T-helper 17 cell (primary cell): ENCODE results near the gene ZNF106. TPM values are rescaled to one million over a fixed set of nuclear protein-coding genes. Genes with fewer than 3 reads are reported as not detected.

Source experiments
- ATAC-seq: fragments of 150-1000 bp; cut with Tn5 transposase; 2 replicates; pipeline ENCODE4 v1.10.0; 2021; ENCODE audit warnings: mild to moderate bottlenecking, moderate library complexity
- DNase-seq, 3 donors: peaks; one replicate each; pipeline versions ENCODE4 v3.0.0 to v3.0.0-alpha.2; 2020 to 2021
- H3K9me3 ChIP-seq: one replicate; pipeline ENCODE4 v1.7.0; 2013; ENCODE audit warnings: low read length, mild to moderate bottlenecking; ENCODE audit not compliant: control insufficient read depth, poor library complexity, severe bottlenecking
- H3K27ac Mint-ChIP-seq: one replicate; pipeline ENCODE4 v1.8.0; 2022; ENCODE audit warnings: mild to moderate bottlenecking, moderate library complexity, mixed read lengths
- H3K27me3 Mint-ChIP-seq: one replicate; pipeline ENCODE4 v1.8.0; 2022; ENCODE audit warnings: mixed read lengths
- H3K36me3 Mint-ChIP-seq: one replicate; pipeline ENCODE4 v1.8.0; 2022; ENCODE audit warnings: low read depth, mixed read lengths
- H3K4me1 Mint-ChIP-seq: one replicate; pipeline ENCODE4 v1.8.0; 2022; ENCODE audit warnings: mild to moderate bottlenecking, mixed read lengths
- H3K4me3 Mint-ChIP-seq: one replicate; pipeline ENCODE4 v1.8.0; 2022; ENCODE audit warnings: mild to moderate bottlenecking, moderate library complexity, mixed read lengths
- total RNA-seq, 4 donors: library from RNA in 2 of 4; stranded (reverse) in 2 of 4; gene quantifications; one replicate each; pipeline ENCODE4 v1.2.3 and lab custom pipeline; 2022 to 2026

Gene ZNF106
- total RNA-seq, 2 donors from 2014 or later: 29.7 to 39.8 TPM

DNA sequence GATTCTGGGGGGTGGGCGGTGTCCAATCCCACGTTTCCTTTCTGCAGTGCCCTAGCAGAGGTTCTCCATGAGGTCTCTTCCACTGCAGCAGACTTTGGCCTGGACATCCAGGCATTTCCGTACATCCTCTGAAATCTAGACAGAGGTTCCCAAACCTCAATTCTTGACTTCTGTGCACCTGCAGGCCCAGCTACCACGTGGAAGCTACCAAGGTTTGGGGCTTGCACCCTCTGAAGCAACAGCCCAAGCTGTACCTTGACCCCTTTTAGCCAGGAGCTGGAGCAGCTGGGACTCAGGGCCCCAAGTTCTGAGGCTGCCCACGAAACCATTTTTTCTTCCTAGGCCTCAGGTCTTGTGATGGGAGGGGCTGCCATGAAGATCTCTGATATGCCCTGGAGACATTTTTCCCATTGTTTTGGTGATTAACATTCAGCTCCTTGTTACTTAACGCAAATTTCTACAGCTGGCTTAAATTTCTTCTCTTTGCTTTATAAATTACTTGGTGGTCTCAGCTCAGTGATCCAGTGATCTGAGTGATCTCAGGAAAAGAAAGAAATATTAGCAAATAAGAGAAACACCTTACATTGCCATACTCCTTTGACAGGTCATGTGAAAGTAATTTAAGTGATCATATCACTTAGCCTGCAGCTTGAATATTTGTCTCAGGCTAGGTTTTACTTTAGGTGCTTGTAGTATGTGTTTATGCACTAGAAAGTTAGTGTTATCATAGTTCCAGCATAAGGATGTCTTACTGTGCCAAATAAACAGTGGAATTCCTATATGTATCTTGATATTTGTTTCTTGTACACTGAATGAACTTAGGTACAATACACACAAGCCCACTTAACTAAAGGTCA is 7.5 kb upstream of the ZNF106 start:
- no peaks in the 10 kb centered on the region for H3K9me3 ChIP-seq
- H3K36me3 Mint-ChIP-seq: peaks cover 4% of the 10 kb centered on the region
- ATAC-seq (no peak), DNase-seq (no peak)
- peak overlapping the region; percentile 47 for H3K4me3 Mint-ChIP-seq
- peak overlapping the region; percentile 24 for H3K27ac Mint-ChIP-seq
- H3K27me3 Mint-ChIP-seq: no peaks in the 10 kb centered on the region
- H3K4me1 Mint-ChIP-seq: peaks cover 45% of the 10 kb centered on the region

DNA sequence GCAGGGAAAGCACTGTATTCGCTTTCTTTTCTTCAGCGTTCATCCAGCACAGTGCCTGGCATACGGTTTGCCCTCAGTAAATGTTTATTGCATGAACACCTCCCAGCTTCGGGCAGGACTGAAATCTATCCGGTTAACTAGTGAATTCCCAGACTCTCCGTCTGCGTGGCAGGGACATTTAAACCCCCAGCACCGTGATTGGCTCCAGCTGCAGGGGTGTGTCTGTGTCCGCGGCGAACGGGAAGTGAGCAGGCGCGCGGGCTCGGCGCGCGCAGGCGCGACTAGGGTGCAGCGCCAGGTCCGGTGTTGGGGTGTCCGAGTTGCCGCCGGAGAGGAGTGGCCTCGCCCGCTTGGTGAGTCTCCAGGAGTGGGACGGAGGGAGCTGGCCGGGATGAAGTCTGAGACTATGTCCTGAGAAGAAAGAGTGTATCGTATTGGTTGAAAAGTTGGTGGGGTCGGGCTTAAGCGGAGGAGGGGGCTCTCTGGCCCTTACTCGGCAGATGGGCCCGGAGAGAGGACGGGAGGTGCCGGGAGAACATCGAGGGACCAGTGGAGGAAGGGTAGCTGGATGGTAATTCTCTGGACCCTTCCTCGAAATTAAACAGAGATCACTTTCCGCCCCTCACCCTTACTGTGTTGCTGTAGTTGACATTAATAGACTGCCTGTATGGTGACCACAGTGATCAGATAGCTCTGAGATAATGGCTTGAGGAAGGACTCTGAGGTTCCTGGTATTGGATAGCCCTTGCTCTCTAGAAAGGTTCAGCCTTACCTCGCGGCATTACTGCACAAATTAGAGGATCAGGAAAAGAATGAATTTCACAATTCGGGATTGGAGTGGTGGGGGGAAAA is 4.6 kb upstream of the ZNF106 start, which contains the start of gene SNAP23:
SNAP23 (plus strand) TSS at position 274 of the 852 bp plus-strand sequence. CDS start 16,213 bp downstream, outside the sequence.
- ATAC-seq (peak; percentile 93), DNase-seq (peak; percentile 66 to 75 (median 75))
- H3K4me3 Mint-ChIP-seq: peak within 1 kb of the TSS; percentile 100
- H3K4me1 Mint-ChIP-seq: peaks cover 50% of the 10 kb centered on the region
- no peaks in the 10 kb centered on the region for H3K9me3 ChIP-seq
- peak within 1 kb of the TSS; percentile 97 for H3K27ac Mint-ChIP-seq
- H3K27me3 Mint-ChIP-seq: no peaks in the 10 kb centered on the region
- peaks cover 8% of the 10 kb centered on the region for H3K36me3 Mint-ChIP-seq

DNA sequence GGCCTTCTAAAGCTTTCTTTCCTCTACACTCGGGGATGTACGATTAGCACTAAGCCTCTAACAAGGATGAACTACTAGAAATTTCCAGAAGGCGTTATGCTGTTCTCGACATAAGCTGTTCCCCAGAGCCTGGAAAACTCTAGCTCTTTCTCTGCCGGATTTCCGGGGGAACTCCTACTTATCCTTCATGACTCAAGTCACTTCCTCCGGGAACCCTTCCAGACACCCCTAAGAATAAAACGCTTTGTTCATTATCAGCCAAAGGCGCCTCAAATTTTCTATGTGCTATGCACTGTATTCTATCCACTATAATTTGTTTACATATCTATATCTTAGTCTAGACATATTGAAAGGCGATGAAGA is 4.0 kb upstream of the ZNF106 start:
- no peak for DNase-seq
- H3K27ac Mint-ChIP-seq: peak overlapping the region; percentile 97

DNA sequence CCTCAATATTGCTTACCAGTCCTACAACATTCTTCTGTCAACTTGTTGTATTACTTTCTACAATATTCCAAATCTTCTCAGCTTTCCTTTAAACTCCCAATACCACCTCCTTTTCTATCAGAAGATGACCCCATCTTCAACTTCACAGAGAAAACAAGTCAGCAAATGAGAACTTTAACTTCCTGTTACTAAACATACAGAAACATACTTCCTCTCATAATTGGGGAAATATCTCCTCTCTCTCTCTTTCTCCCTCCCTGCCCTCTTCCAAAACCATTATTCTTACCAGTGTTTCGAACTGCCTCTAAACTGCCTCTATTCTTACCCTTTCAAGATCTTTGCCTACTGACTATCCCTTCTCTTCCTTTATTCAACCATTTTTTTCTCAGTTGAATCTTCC is 2.7 kb upstream of the ZNF106 start:
- ATAC-seq (no peak), DNase-seq (no peak)
- H3K9me3 ChIP-seq: no peaks in the 10 kb centered on the region
- Mint-ChIP-seq H3K4me3 (peak overlapping the region; percentile 80), H3K36me3 (peaks cover 8% of the 10 kb centered on the region), H3K27ac (peak overlapping the region; percentile 97), H3K27me3 (no peaks in the 10 kb centered on the region), H3K4me1 (peaks cover 50% of the 10 kb centered on the region)

More for the DNA sequence above, 4.0 kb upstream of the ZNF106 start:
- Mint-ChIP-seq H3K4me3 (peak overlapping the region; percentile 100), H3K4me1 (peaks cover 51% of the 10 kb centered on the region), H3K27me3 (no peaks in the 10 kb centered on the region), H3K36me3 (peaks cover 8% of the 10 kb centered on the region)
- H3K9me3 ChIP-seq: no peaks in the 10 kb centered on the region
- ATAC-seq: no peak

DNA sequence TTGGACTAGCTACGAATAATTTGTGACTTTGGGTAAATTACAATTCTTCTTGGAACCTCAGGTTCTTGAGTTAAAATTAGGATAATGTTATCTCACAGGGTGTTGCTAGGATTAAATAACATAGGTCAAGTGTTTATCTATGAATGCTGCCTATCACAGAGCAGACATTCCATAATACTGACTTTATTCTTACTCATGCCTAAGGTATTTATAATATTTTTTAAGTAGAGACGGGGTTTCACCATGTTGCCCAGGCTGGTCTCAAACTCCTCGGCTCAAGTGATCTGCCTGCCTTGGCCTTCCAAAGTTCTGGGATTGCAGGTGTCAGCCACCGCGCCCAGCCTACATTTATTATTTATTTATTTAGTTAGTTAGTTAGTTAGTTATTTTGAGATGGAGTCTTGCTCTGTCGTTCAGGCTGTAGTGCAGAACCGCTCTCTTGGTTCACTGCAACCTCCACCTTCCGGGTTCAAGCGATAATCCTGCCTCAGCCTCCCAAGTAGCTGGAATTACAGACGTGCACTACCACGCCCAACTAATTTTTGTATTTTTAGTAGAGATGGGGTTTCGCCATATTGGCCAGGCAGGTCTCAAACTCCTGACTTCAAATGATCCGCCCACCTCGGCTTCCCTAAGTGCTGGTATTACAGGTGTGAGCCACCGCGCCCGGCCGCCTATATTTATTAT is 741 bp upstream of the ZNF106 start:
- Mint-ChIP-seq H3K27ac (peak overlapping the region; percentile 99), H3K4me1 (peaks cover 53% of the 10 kb centered on the region), H3K4me3 (peak overlapping the region; percentile 99), H3K36me3 (peaks cover 8% of the 10 kb centered on the region), H3K27me3 (no peaks in the 10 kb centered on the region)
- no peak for DNase-seq
- no peaks in the 10 kb centered on the region for H3K9me3 ChIP-seq
- no peak for ATAC-seq

- peak overlapping the region; percentile 99 for H3K27ac Mint-ChIP-seq
- no peaks in the 10 kb centered on the region for H3K27me3 Mint-ChIP-seq
- H3K36me3 Mint-ChIP-seq: peaks cover 4% of the 10 kb centered on the region
- no peaks in the 10 kb centered on the region for H3K9me3 ChIP-seq
- DNase-seq (no peak), ATAC-seq (no peak)
- H3K4me1 Mint-ChIP-seq: peaks cover 41% of the 10 kb centered on the region
- peak overlapping the region; percentile 99 for H3K4me3 Mint-ChIP-seq
These were observed 660 bp downstream of the ZNF106 start for GRCh38 chr15:42490291-42490670.

- DNase-seq (no peak), ATAC-seq (no peak)
- H3K4me1 Mint-ChIP-seq: peaks cover 24% of the 10 kb centered on the region
- no peaks in the 10 kb centered on the region for H3K9me3 ChIP-seq
- H3K27ac Mint-ChIP-seq: no peak overlapping the region
- peaks cover 3% of the 10 kb centered on the region for H3K36me3 Mint-ChIP-seq
- H3K4me3 Mint-ChIP-seq: no peak overlapping the region
- H3K27me3 Mint-ChIP-seq: no peaks in the 10 kb centered on the region
These were observed 7.3 kb downstream of the ZNF106 start for GRCh38 chr15:42483677-42484076.

GRCh38 chr15:42482701-42483100 is 8.2 kb downstream of the ZNF106 start:
- H3K36me3 Mint-ChIP-seq: peaks cover 3% of the 10 kb centered on the region
- no peaks in the 10 kb centered on the region for H3K27me3 Mint-ChIP-seq
- no peaks in the 10 kb centered on the region for H3K9me3 ChIP-seq
- no peak overlapping the region for H3K27ac Mint-ChIP-seq
- DNase-seq (no peak), ATAC-seq (no peak)
- no peak overlapping the region for H3K4me3 Mint-ChIP-seq
- peaks cover 17% of the 10 kb centered on the region for H3K4me1 Mint-ChIP-seq

DNA sequence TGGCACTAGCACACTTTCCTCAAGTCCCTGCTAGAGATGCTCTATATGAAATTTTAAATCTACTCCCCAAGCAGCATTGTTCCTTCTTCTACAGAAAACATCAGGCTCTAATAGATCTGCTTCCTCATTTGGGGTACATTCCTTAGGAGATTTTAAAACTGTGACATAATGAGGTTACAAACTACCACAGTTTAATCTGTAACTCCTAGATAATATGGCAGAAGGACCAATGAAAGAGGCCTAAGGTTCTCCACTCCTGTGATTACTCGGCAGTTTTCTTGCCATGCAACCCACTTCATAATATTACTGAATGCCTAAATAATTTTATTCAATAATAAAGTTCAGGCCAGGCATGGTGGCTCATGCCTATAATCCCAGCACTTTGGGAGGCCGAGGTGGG is 16.1 kb downstream of the ZNF106 start:
- Mint-ChIP-seq H3K27ac (peak overlapping the region; percentile 21), H3K4me1 (peaks cover 16% of the 10 kb centered on the region), H3K4me3 (no peak overlapping the region), H3K36me3 (peaks cover 4% of the 10 kb centered on the region), H3K27me3 (no peaks in the 10 kb centered on the region)
- no peaks in the 10 kb centered on the region for H3K9me3 ChIP-seq
- ATAC-seq (no peak), DNase-seq (no peak)

- Mint-ChIP-seq H3K27ac (peak overlapping the region; percentile 65), H3K4me3 (no peak overlapping the region), H3K27me3 (no peaks in the 10 kb centered on the region), H3K36me3 (peaks cover 7% of the 10 kb centered on the region), H3K4me1 (peaks cover 11% of the 10 kb centered on the region)
- no peak for DNase-seq
- ATAC-seq: no peak
- H3K9me3 ChIP-seq: no peaks in the 10 kb centered on the region
These were observed 19.9 kb downstream of the ZNF106 start for GRCh38 chr15:42471002-42471401.

DNA sequence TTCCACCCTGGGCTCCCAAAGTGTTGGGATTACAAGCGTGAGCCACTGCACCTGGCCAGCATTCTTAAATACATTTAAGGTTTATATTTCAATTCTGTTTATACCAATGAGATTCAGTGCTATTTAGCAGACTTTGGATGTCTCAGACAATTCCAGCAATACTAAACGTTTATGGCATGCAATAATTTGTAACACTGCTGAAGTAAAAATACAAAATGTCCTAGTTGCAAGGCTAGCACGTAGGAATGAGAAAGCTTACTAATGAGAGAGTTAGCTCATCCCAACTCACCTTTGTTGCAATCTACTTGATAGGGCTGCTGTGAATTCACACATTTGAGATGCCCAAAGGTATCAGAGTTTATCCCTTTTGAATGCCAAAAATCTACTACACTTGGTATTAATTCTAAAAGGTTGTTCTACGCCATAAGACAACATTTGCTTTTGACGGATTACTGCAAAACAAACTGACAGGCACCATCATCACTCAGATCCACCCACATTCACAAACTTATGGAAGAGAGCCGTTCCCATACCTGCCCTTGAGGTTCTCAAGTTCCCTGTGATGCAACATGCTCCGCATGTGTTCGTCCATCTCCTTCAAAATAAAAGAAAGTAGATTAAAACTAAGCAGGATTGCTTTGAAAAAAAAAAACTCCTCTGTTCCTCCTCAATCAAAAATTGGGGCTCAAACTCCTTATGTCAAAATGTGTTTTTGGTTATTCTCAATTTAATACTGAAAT is 25.3 kb downstream of the ZNF106 start:
- Mint-ChIP-seq H3K36me3 (peaks cover 6% of the 10 kb centered on the region), H3K27me3 (no peaks in the 10 kb centered on the region), H3K27ac (no peak overlapping the region), H3K4me3 (no peak overlapping the region), H3K4me1 (no peaks in the 10 kb centered on the region)
- H3K9me3 ChIP-seq: no peaks in the 10 kb centered on the region
- ATAC-seq (no peak), DNase-seq (no peak)

DNA sequence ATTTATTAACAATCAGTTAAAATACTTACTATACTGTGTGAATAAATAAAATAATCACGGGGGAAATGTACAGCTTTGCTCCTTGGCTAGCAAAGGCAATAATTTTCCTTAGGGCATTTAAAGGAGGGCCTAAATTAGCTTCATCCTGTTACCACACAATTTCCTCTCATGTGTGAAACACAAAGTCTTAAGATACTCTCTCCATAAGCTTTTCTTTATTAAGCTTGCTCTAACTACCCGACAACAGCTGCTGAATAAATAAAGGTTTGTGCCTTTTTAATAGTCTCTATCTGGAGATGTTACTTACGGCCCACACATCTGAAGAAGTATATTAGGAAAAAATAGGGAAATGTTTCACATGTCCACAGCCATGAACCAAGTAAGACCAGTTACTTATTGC is 29.7 kb downstream of the ZNF106 start:
- no peaks in the 10 kb centered on the region for H3K9me3 ChIP-seq
- no peak overlapping the region for H3K27ac Mint-ChIP-seq
- no peaks in the 10 kb centered on the region for H3K27me3 Mint-ChIP-seq
- H3K4me1 Mint-ChIP-seq: peaks cover 14% of the 10 kb centered on the region
- ATAC-seq (no peak), DNase-seq (no peak)
- peaks cover 3% of the 10 kb centered on the region for H3K36me3 Mint-ChIP-seq
- no peak overlapping the region for H3K4me3 Mint-ChIP-seq
